HG03139 (cell line): ENCODE data around the gene PDZRN3.

ENCODE experiments used
- ATAC-seq: cut with Tn5 transposase; IDR thresholded peaks from one replicate; pipeline ENCODE4 v1.9.1; 2021; ENCODE audit not compliant: unreplicated experiment

The PDZRN3 gene

GRCh38 chr3:73432023-73432705 lies 192.6 kb downstream of the PDZRN3 start:
- ATAC-seq = no peak

- ATAC-seq = no peak
Measured at GRCh38 chr3:73431183-73431900, 193.4 kb downstream of the PDZRN3 start.

- no peak for ATAC-seq
Measured at GRCh38 chr3:73427048-73427706, 197.6 kb downstream of the PDZRN3 start.

GRCh38 chr3:73426606-73427005 lies 198.1 kb downstream of the PDZRN3 start:
- no peak for ATAC-seq

GRCh38 chr3:73423116-73423515 lies 201.6 kb downstream of the PDZRN3 start:
- no peak for ATAC-seq

- no peak for ATAC-seq
Measured at GRCh38 chr3:73422571-73422970, 202.2 kb downstream of the PDZRN3 start.

GRCh38 chr3:73419942-73420341 lies 204.8 kb downstream of the PDZRN3 start:
- ATAC-seq = no peak

GRCh38 chr3:73419179-73419803 lies 205.4 kb downstream of the PDZRN3 start:
- ATAC-seq = no peak

- ATAC-seq = no peak
Measured at GRCh38 chr3:73418681-73419080, 206.1 kb downstream of the PDZRN3 start.

GRCh38 chr3:73415118-73415517 lies 209.6 kb downstream of the PDZRN3 start:
- no peak for ATAC-seq

GRCh38 chr3:73413619-73414018 lies 211.1 kb downstream of the PDZRN3 start:
- no peak for ATAC-seq

GRCh38 chr3:73411993-73412392 lies 212.7 kb downstream of the PDZRN3 start:
- ATAC-seq = no peak

- no peak for ATAC-seq
Measured at GRCh38 chr3:73411545-73411944, 213.2 kb downstream of the PDZRN3 start.

- ATAC-seq = no peak
Measured at GRCh38 chr3:73409138-73409763, 215.5 kb downstream of the PDZRN3 start.

GRCh38 chr3:73408634-73409033 lies 216.1 kb downstream of the PDZRN3 start:
- no peak for ATAC-seq

GRCh38 chr3:73407577-73407976 lies 217.2 kb downstream of the PDZRN3 start:
- ATAC-seq = no peak

GRCh38 chr3:73405853-73406252 lies 218.9 kb downstream of the PDZRN3 start:
- no peak for ATAC-seq

- ATAC-seq = no peak
Measured at GRCh38 chr3:73405000-73405399, 219.7 kb downstream of the PDZRN3 start.

GRCh38 chr3:73404435-73404834 lies 220.3 kb downstream of the PDZRN3 start:
- no peak for ATAC-seq

GRCh38 chr3:73403444-73403843 lies 221.3 kb downstream of the PDZRN3 start:
- ATAC-seq = no peak

- no peak for ATAC-seq
Measured at GRCh38 chr3:73401616-73402279, 223.0 kb downstream of the PDZRN3 start.
